Heart right ventricle (tissue), 16 donors: ENCODE measurements around the gene MAPRE2. TPM values are rescaled to one million over a fixed set of nuclear protein-coding genes. Genes with fewer than 3 reads are reported as not detected.

Experiments used
- ATAC-seq, 8 donors: fragments of 200-7000 bp; cut with Tn5 transposase; one replicate each; pipeline ENCODE4 v1.9.1; 2020; ENCODE audit warnings: mild to moderate bottlenecking in 8 of 8, moderate library complexity in 8 of 8, moderate number of reproducible peaks in 1 of 8
- DNase-seq, 2 donors: peaks; one replicate each; pipeline ENCODE4 v3.0.0-alpha.2; 2020
- H3K27ac ChIP-seq, 10 donors: fragments of 200-600 bp; sonication (generic) in 2 of 10; one replicate each; pipeline versions ENCODE4 v1.5.0 to v1.8.0; 2020 to 2022; ENCODE audit warnings: mild to moderate bottlenecking in 3 of 10
- H3K27me3 ChIP-seq, 7 donors: fragments of 200-600 bp; one replicate each; pipeline ENCODE4 v1.8.0; 2021 to 2022; ENCODE audit warnings: mild to moderate bottlenecking in 2 of 7
- H3K36me3 ChIP-seq, 9 donors: fragments of 200-600 bp; sonication (generic) in 1 of 9; one replicate each; pipeline versions ENCODE4 v1.5.0 to v1.8.0; 2020 to 2022; ENCODE audit warnings: mild to moderate bottlenecking in 2 of 9
- H3K4me1 ChIP-seq, 9 donors: fragments of 200-600 bp; sonication (generic) in 1 of 9; one replicate each; pipeline versions ENCODE4 v1.5.0 to v1.8.0; 2020 to 2022; ENCODE audit warnings: mild to moderate bottlenecking in 4 of 9
- H3K4me3 ChIP-seq, 10 donors: fragments of 200-600 bp; sonication (generic) in 2 of 10; one replicate each; pipeline versions ENCODE4 v1.5.0 to v1.8.0; 2020 to 2022; ENCODE audit warnings: mild to moderate bottlenecking in 7 of 10, moderate library complexity in 2 of 10
- H3K9me3 ChIP-seq, 11 donors: fragments of 200-600 bp in 10 of 11; sonication (generic) in 2 of 11; one replicate each; pipeline versions ENCODE4 v1.5.0 to v1.8.0; 2013 to 2022; ENCODE audit warnings: mild to moderate bottlenecking in 2 of 11, control low read depth in 1 of 11, moderate library complexity in 1 of 11
- WGBS, 2 donors: extraction: QIAGEN DNeasy Blood & Tissue Kit; methylation state at CpG; one replicate each; pipeline ENCODE4 v1.1.7; 2013; ENCODE audit warnings: inconsistent platforms in 1 of 2; 5-methylcytosine and 5-hydroxymethylcytosine counted together
- intact Hi-C, 10 donors: fragments of 100-400 bp; cut with DNase I; formaldehyde crosslinking; loops; one replicate each; pipeline versions ENCODE4 v1.11.1 to v1.14.2; 2022
- polyA plus RNA-seq, 2 donors: library from polyadenylated mRNA; stranded (reverse); fragments of 200-250 nt; gene quantifications; one replicate each; pipeline ENCODE4 v1.2.3, GENCODE V29; 2013
- total RNA-seq, 10 donors: library from RNA; stranded (reverse); fragmentation: NEBNext Ultra II Directional in 3 of 10; extraction: Animal tissue kit (Norgen Biotek cat#: 25700) in 3 of 10; gene quantifications; one replicate each; pipeline versions ENCODE4 v1.2.1 to v1.2.4, GENCODE V29; 2021 to 2023
- TF ChIP-seq, protein P1 (sequence below), 9 donors: fragments of 200-600 bp; sonication (generic) in 2 of 9; IDR thresholded peaks; one replicate each; pipeline versions ENCODE4 v1.5.0 to v1.8.0; 2021 to 2022; ENCODE audit warnings: antibody characterized with exemption in 9 of 9, mild to moderate bottlenecking in 5 of 9, moderate library complexity in 1 of 9
- donor health status: Arrhythmogenic right ventricular cardiomyopathy.
- donor health status: ischemic (EF 13 %, LVEDD 7.1; RV severe dilation, severe dysfunction).
- donor health status: healthy with polysubstance abuse.
- donor health status: DM: no; HTN: yes; CAD: no.
- donor health status: DM: no; HTN: no; CAD: no.
- donor health status: ischemic (EF 25% LVEDD 6.9; RV normal size, moderate dysfunction).
- donor health status: ischemic (EF 25% LVEDD 5.7; RV mildly dilated, moderate dysfunction).
- donor health status: healthy.
- donor health status: DM: yes; HTN: yes; CAD: no.
- donor health status: Ischemic cardiomyopathy.
- donor health status: ischemic (EF 35%, LVEDD 5.7; RV mildly dilated, moderate dysfunction).
- donor health status: nonischemic (EF 11% LVEDD 7.7; RV severe dilation, severe dysfunction).
- donor health status: DM: yes; HTN: yes; CAD: no.
- donor health status: PGD.
- donor health status: ischemic (EF 29% LVEDD 5.4; RV normal size, mild dysfunction).
- donor health status: nonischemic (EF 23%, LVEDD 6.1; RV moderate dilation, normal function).

The MAPRE2 gene
- total and polyA plus RNA-seq, 12 donors = 31.7 to 211 (median 130) TPM

DNA sequence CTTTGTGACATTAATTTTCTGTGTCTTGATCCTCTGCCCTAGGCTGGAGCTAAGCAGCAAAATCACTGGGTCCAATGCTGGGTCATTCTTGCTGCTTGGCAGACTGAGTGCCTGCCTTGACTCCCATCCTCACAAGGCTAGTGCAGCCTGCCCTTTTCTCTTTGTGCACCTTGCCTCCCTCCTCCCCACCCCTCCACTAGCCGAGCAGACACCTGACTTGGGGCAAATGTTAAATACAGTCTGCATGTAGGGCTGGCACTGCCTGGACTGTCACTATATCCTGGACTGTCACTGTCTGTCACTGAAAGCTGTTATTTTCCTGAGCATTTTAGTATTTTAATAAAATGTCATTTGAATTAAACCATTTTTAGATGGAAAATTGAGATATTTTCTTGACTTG lies 33.4 kb downstream of the MAPRE2 start:
- H3K9me3 ChIP-seq = no peaks in the 10 kb centered on the region
- H3K27ac ChIP-seq = peak overlapping the region; percentile 9 to 80 (median 65)
- peaks cover 15 to 90% (median 70%) of the 10 kb centered on the region in 9 donors for H3K4me1 ChIP-seq
- H3K36me3 ChIP-seq = peaks cover 0 to 22% (median 9%) of the 10 kb centered on the region in 9 donors
- no peak overlapping the region for H3K4me3 ChIP-seq
- intact Hi-C loops = no loop called here
- 50% methylated on average over 1 of the region's 1 CpG for WGBS, 2 donors
- H3K27me3 ChIP-seq = no peaks in the 10 kb centered on the region
- DNase-seq = no peak
- TF ChIP-seq, protein P1, sequence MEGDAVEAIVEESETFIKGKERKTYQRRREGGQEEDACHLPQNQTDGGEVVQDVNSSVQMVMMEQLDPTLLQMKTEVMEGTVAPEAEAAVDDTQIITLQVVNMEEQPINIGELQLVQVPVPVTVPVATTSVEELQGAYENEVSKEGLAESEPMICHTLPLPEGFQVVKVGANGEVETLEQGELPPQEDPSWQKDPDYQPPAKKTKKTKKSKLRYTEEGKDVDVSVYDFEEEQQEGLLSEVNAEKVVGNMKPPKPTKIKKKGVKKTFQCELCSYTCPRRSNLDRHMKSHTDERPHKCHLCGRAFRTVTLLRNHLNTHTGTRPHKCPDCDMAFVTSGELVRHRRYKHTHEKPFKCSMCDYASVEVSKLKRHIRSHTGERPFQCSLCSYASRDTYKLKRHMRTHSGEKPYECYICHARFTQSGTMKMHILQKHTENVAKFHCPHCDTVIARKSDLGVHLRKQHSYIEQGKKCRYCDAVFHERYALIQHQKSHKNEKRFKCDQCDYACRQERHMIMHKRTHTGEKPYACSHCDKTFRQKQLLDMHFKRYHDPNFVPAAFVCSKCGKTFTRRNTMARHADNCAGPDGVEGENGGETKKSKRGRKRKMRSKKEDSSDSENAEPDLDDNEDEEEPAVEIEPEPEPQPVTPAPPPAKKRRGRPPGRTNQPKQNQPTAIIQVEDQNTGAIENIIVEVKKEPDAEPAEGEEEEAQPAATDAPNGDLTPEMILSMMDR (IDR thresholded peaks at IDR 0.05) = no peak
- peak in 7 of 8 donors; percentile 8 to 67 (median 60) for ATAC-seq

DNA sequence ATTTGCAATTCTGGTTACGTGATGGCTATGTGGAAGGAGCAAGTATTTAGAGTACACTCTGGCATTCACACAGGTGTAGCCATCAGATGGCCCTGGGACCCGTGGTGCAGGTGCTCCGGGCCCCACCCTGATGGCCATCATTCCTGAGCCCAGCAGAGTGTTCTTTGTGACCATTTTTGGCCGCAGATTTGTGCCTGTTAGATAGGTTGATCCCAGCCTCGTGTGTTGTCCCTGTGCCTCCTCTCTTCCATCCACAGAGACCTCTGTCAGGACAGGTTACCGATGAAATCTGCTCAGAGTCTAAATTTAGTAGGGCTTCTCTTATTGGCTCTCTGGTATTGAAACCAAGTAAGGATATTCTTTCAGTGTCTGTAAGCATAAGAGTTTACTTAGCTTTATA lies 33.9 kb downstream of the MAPRE2 start:
- H3K4me3 ChIP-seq = no peak overlapping the region
- 39 to 60% methylated on average over 6 of the region's 6 CpGs for WGBS, 2 donors
- ATAC-seq (peak; percentile 56 to 90 (median 80)), DNase-seq (peak in 1 of 2 donors; percentile 31)
- H3K4me1 ChIP-seq = peaks cover 15 to 90% (median 70%) of the 10 kb centered on the region in 9 donors
- H3K27ac ChIP-seq = peak overlapping the region; percentile 8 to 80 (median 65)
- TF ChIP-seq, protein P1 (IDR thresholded peaks at IDR 0.05) = no peak
- H3K36me3 ChIP-seq = peaks cover 0 to 20% (median 9%) of the 10 kb centered on the region in 9 donors
- H3K27me3 ChIP-seq = no peaks in the 10 kb centered on the region
- intact Hi-C loops = no loop called here
- no peaks in the 10 kb centered on the region for H3K9me3 ChIP-seq

DNA sequence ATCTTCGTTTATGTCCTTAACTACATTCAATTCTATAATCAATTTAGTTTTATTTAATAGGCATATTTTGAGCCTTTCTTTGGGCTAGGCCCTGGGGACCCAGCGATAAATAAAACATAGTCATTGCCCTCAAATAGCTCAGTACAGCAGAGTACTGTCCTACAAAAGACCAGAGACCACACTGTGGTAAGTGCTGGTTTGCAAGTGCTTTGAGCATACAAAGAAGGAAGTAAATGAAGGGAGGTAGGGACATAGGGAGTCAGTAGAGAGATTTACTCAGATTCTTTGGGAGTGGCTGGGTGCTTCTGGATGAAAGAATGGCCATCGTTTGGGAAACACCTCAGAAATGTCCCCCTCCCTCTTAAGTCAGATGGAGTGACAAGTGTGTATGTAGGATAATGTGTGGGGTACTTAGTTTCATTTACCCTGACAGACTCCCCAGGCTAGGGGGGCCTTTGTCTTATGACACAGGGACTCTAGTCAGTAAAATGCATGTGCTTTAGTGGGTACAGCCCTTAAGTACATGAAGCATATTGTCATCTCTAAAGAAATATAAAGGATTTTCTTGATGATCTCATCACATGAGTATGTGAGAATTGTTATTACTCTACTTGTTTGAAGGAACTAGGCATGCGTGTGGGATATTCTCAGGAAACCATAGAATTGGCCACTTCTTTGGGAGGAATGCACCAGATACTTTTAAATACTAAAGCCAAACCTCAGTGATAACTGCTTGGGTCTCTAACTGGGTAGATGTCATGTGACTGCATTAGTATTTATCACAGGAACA lies 35.1 kb downstream of the MAPRE2 start:
- TF ChIP-seq, protein P1 (IDR thresholded peaks at IDR 0.05) = no peak
- intact Hi-C loops = no loop called here
- DNase-seq (no peak), ATAC-seq (peak in 1 of 8 donors; percentile 21)
- H3K9me3 ChIP-seq = no peaks in the 10 kb centered on the region
- peaks cover 0 to 8% (median 0%) of the 10 kb centered on the region in 9 donors for H3K36me3 ChIP-seq
- WGBS, 2 donors = 52 to 72% methylated on average over 4 of the region's 4 CpGs
- no peak overlapping the region for H3K4me3 ChIP-seq
- peak overlapping the region in 7 of 10 donors; percentile 39 to 80 (median 78) for H3K27ac ChIP-seq
- H3K4me1 ChIP-seq = peaks cover 15 to 93% (median 65%) of the 10 kb centered on the region in 9 donors
- no peaks in the 10 kb centered on the region for H3K27me3 ChIP-seq

DNA sequence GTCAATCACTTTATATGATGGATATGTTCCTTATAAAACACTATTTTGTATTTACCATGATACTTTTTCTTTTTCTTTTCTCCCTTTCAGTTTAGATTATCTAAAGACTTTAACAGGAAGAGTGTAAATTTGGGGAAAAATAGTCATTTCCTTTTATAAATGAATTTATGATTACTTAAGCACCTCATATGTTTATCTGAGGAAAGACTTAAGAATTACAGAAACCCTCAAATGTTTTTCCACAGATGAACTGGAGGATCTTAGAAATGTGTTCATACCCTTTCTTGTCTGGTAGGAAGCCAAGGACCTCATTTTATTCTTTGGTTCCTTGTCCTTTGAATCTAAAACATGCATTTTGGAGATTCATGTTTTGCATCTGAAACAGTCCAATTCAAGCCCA lies 36.7 kb downstream of the MAPRE2 start:
- Histone ChIP-seq H3K36me3 (peaks cover 0 to 7% (median 0%) of the 10 kb centered on the region in 9 donors), H3K9me3 (no peaks in the 10 kb centered on the region), H3K27me3 (no peaks in the 10 kb centered on the region), H3K27ac (peak overlapping the region in 3 of 10 donors; percentile 3 to 33 (median 24)), H3K4me3 (no peak overlapping the region), H3K4me1 (peaks cover 13 to 89% (median 61%) of the 10 kb centered on the region in 9 donors)
- TF ChIP-seq, protein P1 (IDR thresholded peaks at IDR 0.05) = no peak
- DNase-seq = no peak
- ATAC-seq = no peak
- intact Hi-C loops = no loop called here
